Hypothalamus (tissue), 51 donors: ENCODE data around the gene ACSS3.
"Not testable (repeated sequence)": the region's sequence is repeated elsewhere in the genome, so short reads cannot be mapped to it uniquely, and the experiment has no call there.

Source experiments
- DNase-seq, 51 donors: peaks; one replicate each; lab custom pipeline; 2025; lab: John Stamatoyannopoulos, UW

The ACSS3 gene

GRCh38 chr12:81166790-81167189 is 88.9 kb downstream of the ACSS3 start:
- no peak for DNase-seq

- no peak for DNase-seq
Observed at GRCh38 chr12:81167694-81168093, 89.8 kb downstream of the ACSS3 start.

GRCh38 chr12:81168445-81168844 is 90.6 kb downstream of the ACSS3 start:
- DNase-seq: no peak

- DNase-seq: no peak
Observed at GRCh38 chr12:81170072-81170471, 92.2 kb downstream of the ACSS3 start.

GRCh38 chr12:81172851-81173250 is 95.0 kb downstream of the ACSS3 start:
- no peak for DNase-seq

GRCh38 chr12:81174664-81175063 is 96.8 kb downstream of the ACSS3 start:
- no peak for DNase-seq

DNA sequence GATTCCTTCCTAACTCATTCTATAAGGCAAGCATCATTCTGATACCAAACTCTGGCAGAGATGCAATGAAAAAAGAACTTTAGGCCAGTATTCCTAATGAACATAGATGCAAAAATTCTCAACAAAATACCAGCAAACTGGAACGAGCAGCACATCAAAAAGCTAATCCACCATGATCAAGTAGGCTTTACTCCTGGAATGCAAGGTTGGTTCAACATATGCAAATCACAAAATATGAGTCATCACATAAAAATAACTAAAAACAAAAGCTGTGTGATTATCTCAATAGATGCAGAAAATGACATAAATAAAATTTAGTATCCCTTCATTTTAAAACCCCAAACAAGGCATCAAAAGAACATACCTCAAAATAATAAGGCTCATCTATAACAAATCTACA is 98.9 kb downstream of the ACSS3 start:
- no peak for DNase-seq

DNA sequence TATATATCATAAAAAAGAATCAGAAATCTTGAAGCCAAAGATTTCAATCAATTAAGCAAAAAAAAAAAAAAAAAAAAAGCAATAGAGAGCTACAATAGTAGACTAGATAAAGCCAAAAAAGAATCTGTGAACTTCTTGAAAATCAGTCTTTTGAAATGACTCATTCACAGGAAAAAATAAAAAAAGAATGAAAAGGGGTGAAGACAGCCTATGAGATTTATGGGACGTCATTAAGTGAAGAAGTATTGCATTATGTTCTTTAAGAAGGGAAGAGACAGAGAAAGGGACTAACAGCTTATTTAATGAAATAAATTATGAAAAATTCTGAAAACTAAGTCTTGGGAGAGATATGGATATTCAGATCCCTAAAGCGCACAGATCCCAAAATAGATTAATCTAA is 103.8 kb downstream of the ACSS3 start:
- no peak for DNase-seq

DNA sequence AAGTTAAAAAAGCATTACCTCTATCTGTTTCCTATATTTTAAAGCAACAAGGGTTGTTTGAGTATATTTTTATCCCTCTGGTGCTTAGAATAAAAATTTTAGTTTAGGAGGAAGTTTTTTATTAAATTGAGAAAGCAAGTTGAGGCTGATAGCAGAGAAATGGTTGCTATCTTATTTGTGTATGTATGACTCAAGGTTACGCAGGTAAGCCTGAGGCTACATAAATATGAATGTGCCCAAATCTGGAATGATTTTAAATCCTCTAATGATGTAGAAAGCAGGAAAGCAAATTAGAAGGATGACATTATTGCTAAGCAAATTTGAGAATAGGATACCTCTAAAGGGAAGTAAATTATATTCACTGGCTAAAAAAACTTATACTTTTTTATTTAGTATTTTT is 109.8 kb downstream of the ACSS3 start:
- no peak for DNase-seq

DNA sequence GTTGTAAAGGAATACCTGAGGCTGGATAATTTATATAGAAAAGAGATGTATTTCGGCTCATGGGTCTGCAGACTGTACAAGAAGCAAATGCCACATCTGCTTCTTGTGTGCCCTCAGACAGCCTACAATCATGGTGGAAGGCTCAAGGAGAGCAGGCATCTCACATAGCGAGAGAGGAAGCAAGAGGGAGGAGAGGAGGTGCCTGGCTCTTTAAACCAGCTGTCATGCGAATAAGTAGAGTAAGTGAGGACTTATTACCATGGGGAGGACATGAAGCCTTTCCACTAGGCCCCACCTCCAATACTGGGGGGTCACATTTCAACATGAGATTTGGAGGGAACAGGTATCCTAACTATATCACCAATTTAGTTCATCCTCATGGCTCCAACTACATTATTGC is 118.7 kb downstream of the ACSS3 start:
- DNase-seq: no peak

DNA sequence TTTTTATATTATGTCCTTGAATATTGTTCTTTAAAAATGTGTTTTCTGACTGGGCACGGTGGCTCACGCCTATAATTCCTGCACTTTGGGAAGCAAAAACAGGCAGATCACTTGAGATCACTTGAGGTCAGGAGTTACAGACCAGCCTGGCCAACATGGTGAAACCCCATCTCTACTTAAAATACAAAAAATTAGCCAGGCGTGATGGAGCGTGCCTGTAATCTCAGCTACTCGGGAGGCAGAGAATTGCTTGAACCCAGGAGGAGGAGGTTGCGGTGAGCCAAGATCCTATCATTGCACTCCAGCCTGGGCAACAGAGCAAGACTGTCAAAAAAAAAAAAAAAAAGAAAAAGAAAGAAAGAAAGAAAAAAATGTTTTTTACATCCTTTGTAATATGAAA is 122.7 kb downstream of the ACSS3 start:
- DNase-seq: not testable (repeated sequence)

- no peak for DNase-seq
Observed at GRCh38 chr12:81203671-81204204, 125.9 kb downstream of the ACSS3 start.

GRCh38 chr12:81205416-81205815 is 127.5 kb downstream of the ACSS3 start:
- DNase-seq: no peak

DNA sequence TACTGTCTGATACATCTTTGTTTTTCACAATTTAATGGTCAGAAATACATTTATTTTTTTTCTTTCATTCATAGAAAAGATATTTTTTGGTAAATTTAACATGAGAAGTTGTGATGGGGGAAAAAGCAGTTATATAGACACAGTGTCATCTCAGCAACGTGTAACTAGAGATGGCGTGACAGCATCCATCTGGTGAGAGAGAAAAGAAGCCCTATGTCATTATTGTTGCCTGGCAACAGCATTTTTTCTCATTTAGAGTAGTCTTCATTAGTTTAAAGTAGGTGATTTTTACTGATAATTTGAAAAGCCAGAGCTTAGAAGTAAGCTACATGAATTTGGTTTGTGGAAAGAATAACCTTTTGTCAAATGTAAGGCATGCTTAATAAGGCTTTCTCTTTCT is 128.6 kb downstream of the ACSS3 start:
- no peak for DNase-seq

GRCh38 chr12:81207173-81207572 is 129.3 kb downstream of the ACSS3 start:
- no peak for DNase-seq

GRCh38 chr12:81207664-81208063 is 129.8 kb downstream of the ACSS3 start:
- no peak for DNase-seq

- DNase-seq: no peak
Observed at GRCh38 chr12:81208187-81208911, 130.5 kb downstream of the ACSS3 start.

GRCh38 chr12:81209012-81209411 is 131.1 kb downstream of the ACSS3 start:
- no peak for DNase-seq

GRCh38 chr12:81209772-81210225 is 131.9 kb downstream of the ACSS3 start:
- not testable (repeated sequence) for DNase-seq

GRCh38 chr12:81211306-81211705 is 133.4 kb downstream of the ACSS3 start:
- no peak for DNase-seq

GRCh38 chr12:81212996-81213696 is 135.3 kb downstream of the ACSS3 start:
- no peak for DNase-seq

DNA sequence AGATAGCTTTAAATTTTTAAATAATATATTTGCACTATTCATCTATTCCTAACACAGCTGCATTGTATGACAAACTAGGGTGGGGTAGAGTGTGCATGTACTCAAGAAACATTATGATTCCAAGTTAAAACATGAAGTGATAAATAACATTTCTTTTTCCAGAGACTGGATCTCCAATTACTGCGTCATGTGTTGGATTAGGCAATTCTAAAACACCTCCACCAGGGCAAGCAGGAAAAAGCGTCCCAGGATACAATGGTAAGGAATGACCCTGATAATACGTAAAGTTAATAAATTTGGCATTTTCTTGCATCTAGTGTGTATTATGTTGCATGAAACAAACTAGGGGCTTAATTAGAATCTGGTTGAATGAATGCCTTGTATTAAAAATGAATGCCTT is 138.9 kb downstream of the ACSS3 start:
- DNase-seq: no peak
